ENCODE results near the gene KLB. TPM values are rescaled to one million over a fixed set of nuclear protein-coding genes. Genes with fewer than 3 reads are reported as not detected.
"Not testable (repeated sequence)": the region's sequence is repeated elsewhere in the genome, so short reads cannot be mapped to it uniquely, and the experiment has no call there.

The KLB gene
- total RNA-seq = not detected in 2 replicates

DNA sequence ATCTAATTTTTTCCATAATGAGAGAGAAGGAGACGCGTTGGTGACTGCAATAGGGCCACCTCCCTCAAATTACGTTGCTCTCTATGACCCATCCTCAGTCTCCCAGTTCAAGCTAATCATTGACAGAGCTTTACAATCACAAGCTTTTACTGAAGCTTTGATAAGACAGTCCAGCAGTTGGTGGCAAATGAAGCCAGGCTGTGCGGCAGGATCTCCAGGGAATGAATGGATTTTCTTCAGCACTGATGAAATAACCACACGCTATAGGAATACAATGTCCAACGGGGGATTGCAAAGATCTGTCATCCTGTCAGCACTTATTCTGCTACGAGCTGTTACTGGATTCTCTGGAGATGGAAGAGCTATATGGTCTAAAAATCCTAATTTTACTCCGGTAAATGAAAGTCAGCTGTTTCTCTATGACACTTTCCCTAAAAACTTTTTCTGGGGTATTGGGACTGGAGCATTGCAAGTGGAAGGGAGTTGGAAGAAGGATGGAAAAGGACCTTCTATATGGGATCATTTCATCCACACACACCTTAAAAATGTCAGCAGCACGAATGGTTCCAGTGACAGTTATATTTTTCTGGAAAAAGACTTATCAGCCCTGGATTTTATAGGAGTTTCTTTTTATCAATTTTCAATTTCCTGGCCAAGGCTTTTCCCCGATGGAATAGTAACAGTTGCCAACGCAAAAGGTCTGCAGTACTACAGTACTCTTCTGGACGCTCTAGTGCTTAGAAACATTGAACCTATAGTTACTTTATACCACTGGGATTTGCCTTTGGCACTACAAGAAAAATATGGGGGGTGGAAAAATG lies at the start of gene KLB:
TSS of gene KLB (plus strand) at position 168 of the 821 bp plus-strand sequence. CDS start at position 188, 20 bp downstream.
- no peaks in the 10 kb centered on the region for H3K4me1 Mint-ChIP-seq
- no peak for DNase-seq
- no peak within 1 kb of the TSS for H3K4me3 Mint-ChIP-seq
- H3K27ac Mint-ChIP-seq = no peak within 1 kb of the TSS
- no peaks in the 10 kb centered on the region for H3K9me3 Mint-ChIP-seq
- H3K36me3 Mint-ChIP-seq (ENCODE audit: low read depth) = no peaks in the 10 kb centered on the region
- intact Hi-C loops (cut with micrococcal nuclease) = no loop called here
- peaks cover 6% of the 10 kb centered on the region for H3K27me3 Mint-ChIP-seq

DNA sequence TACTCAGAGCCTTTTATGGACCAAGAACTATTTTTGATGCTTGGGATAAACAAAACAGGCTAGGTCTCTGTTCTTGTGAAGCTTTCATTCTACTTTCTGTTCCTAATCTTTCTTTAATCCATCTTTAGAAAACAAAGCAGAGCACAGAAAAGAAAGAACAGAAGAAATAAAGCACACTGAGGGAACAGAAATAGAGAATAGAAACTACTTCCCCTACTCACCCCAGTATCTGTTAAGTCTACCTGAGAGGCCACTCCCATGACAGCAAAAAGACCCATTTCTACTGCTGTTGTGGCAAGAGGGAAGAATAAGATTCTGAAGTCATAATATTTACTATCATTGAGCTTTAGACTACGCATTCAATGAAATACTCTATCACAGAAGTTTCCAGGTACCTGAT lies 49.7 kb upstream of the KLB start:
- peaks cover 42% of the 10 kb centered on the region for H3K36me3 Mint-ChIP-seq (ENCODE audit: low read depth)
- H3K9me3 Mint-ChIP-seq = peaks cover 4% of the 10 kb centered on the region
- no peaks in the 10 kb centered on the region for H3K27me3 Mint-ChIP-seq
- H3K4me3 Mint-ChIP-seq = peak overlapping the region; percentile 41
- DNase-seq = peak; percentile 63
- intact Hi-C loops (cut with micrococcal nuclease) = loop anchor here (10.0 kb wide), 2 partner anchors 278 to 838 kb away; partner anchors contain the start of genes RHOH and SMIM14
- H3K27ac Mint-ChIP-seq = peak overlapping the region; percentile 79
- H3K4me1 Mint-ChIP-seq = peaks cover 51% of the 10 kb centered on the region

- not testable (repeated sequence) for H3K27ac Mint-ChIP-seq, DNase-seq, H3K4me3 Mint-ChIP-seq, H3K27me3 Mint-ChIP-seq, H3K9me3 Mint-ChIP-seq
- peaks cover 39% of the 10 kb centered on the region for H3K36me3 Mint-ChIP-seq (ENCODE audit: low read depth)
- intact Hi-C loops (cut with micrococcal nuclease) = loop anchor here (10.0 kb wide), 1 partner anchor 56 kb away; no protein-coding TSS in a partner anchor
- peaks cover 40% of the 10 kb centered on the region for H3K4me1 Mint-ChIP-seq
Measured at GRCh38 chr4:39360611-39361010, 46.1 kb upstream of the KLB start.

DNA sequence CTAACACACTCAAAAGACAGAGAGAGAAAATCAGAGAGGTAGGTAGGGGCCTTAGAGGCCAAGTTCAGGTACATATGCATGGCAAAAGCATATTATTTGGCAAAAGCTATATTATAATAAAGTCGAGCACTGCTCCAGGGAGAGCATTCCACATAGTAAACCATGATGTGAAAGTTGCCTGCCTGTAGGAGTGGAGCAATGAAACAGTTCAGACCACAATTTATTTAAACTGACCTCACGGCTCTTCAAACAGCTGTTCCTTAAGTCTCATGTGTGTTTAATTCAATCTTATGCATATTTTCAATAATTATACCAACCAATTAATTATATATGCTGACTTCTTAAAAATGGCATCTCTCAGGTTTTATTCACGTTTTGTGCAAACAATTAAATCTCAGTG lies 43.9 kb upstream of the KLB start:
- Mint-ChIP-seq H3K27ac (peak overlapping the region; percentile 55), H3K9me3 (peaks cover 4% of the 10 kb centered on the region), H3K4me3 (peak overlapping the region; percentile 54), H3K4me1 (peaks cover 33% of the 10 kb centered on the region), H3K36me3 (ENCODE audit: low read depth) (peaks cover 33% of the 10 kb centered on the region), H3K27me3 (no peaks in the 10 kb centered on the region)
- no peak for DNase-seq
- intact Hi-C loops (cut with micrococcal nuclease) = loop anchor here (10.0 kb wide), 1 partner anchor 58 kb away; no protein-coding TSS in a partner anchor

GRCh38 chr4:39363773-39364393 lies 42.8 kb upstream of the KLB start:
- H3K27ac Mint-ChIP-seq = peak overlapping the region; percentile 85
- H3K4me1 Mint-ChIP-seq = peaks cover 27% of the 10 kb centered on the region
- H3K27me3 Mint-ChIP-seq = no peaks in the 10 kb centered on the region

GRCh38 chr4:39365360-39365759 lies 41.4 kb upstream of the KLB start:
- peaks cover 25% of the 10 kb centered on the region for H3K36me3 Mint-ChIP-seq (ENCODE audit: low read depth)
- H3K27ac Mint-ChIP-seq = peak overlapping the region; percentile 94
- no peak for DNase-seq
- H3K27me3 Mint-ChIP-seq = no peaks in the 10 kb centered on the region
- intact Hi-C loops (cut with micrococcal nuclease) = loop anchor here (2.0 to 10.0 kb wide), 2 partner anchors 61 to 93 kb away; partner anchors contain the start of genes LIAS and RPL9
- H3K9me3 Mint-ChIP-seq = peaks cover 4% of the 10 kb centered on the region
- H3K4me3 Mint-ChIP-seq = peak overlapping the region; percentile 96
- peaks cover 25% of the 10 kb centered on the region for H3K4me1 Mint-ChIP-seq

More at GRCh38 chr4:39363773-39364393, 42.8 kb upstream of the KLB start:
- intact Hi-C loops (cut with micrococcal nuclease) = loop anchor here (1.0 to 10.0 kb wide), 3 partner anchors 11 to 95 kb away; partner anchors contain the start of genes LIAS and RPL9
- H3K4me3 Mint-ChIP-seq = peak overlapping the region; percentile 73
- H3K36me3 Mint-ChIP-seq (ENCODE audit: low read depth) = peaks cover 30% of the 10 kb centered on the region
- no peak for DNase-seq
- H3K9me3 Mint-ChIP-seq = peaks cover 1% of the 10 kb centered on the region

DNA sequence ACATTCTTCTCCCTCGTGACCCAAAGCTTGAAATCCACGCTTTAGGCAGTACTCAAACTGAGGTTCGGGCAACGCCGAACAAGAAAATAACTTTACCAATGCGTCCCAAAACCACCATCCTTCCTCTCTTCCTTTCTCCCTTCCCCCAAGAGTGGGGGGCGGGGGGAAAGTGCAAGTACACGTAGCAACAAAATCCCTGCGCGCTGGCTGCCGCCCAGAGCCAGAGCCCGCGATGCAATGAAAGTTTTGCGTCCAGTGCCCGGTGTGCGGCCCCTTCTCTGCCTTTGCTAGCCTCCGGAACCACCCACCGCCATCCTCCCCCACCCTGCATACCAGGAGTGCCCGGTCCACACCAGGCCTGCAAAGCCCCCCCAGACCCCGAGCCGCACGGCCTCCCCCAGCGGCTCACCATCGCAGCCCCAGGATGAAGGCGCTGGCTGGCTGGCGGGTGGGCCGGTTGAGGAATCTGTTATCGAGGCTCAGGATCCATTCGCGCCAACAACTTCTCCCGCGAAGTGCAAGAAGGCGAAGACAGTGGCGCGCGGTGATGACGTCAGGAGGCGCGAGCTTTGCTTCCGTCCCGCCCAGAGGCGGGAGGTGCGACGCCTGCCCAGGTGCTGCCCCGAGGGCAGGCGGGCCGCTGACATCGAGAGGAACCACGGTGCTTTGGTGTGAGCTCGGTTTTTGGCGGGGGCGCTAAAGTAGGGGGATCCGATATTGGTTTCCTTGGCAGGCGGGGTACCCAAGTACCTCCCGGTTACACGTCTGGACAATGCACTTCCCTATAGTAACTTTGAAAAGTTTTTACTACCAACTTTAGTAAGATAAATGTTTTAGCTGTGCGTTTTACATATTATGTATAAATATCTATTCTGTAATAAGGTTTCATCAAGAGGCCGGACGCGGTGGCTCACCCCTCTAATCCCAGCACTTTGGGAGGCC lies 40.6 kb upstream of the KLB start, which contains the start of gene RFC1:
TSS of gene RFC1 (minus strand) at position 533 of the 942 bp plus-strand sequence. CDS start at position 412, 121 bp downstream.
- Mint-ChIP-seq H3K9me3 (peaks cover 8% of the 10 kb centered on the region), H3K27ac (peak within 1 kb of the TSS; percentile 94), H3K36me3 (ENCODE audit: low read depth) (peaks cover 24% of the 10 kb centered on the region), H3K4me1 (peaks cover 25% of the 10 kb centered on the region), H3K27me3 (no peaks in the 10 kb centered on the region), H3K4me3 (peak within 1 kb of the TSS; percentile 96)
- intact Hi-C loops (cut with micrococcal nuclease) = loop anchor here (2.0 to 10.0 kb wide), 2 partner anchors 61 to 93 kb away; partner anchors contain the start of genes LIAS and RPL9
- peak; percentile 98 for DNase-seq

GRCh38 chr4:39367166-39367565 lies 39.6 kb upstream of the KLB start:
- Mint-ChIP-seq H3K4me1 (peaks cover 21% of the 10 kb centered on the region), H3K36me3 (ENCODE audit: low read depth) (peaks cover 23% of the 10 kb centered on the region), H3K4me3 (peak overlapping the region; percentile 96), H3K27ac (peak overlapping the region; percentile 32), H3K9me3 (peaks cover 17% of the 10 kb centered on the region), H3K27me3 (no peaks in the 10 kb centered on the region)
- no peak for DNase-seq
- intact Hi-C loops (cut with micrococcal nuclease) = loop anchor here (10.0 kb wide), 1 partner anchor 62 kb away; no protein-coding TSS in a partner anchor

DNA sequence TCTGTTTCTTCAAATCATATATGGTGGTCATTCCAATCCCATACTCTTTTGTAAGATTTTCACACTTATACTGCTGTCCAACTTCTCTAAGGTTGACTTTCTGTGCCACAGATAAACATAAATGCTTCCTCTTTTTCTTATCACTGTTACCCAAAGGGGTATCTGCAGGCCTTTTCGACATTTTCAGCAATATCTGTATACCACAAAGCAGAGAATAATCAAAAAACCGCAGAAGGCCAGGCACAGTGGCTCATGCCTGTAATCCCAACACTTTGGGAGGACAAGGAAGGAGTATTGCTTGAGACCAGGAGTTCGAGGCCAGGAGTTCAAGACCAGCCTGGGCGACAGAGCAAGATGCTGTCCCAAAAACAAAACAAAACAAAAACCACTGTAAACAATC lies 37.4 kb upstream of the KLB start:
- peaks cover 10% of the 10 kb centered on the region for H3K4me1 Mint-ChIP-seq
- intact Hi-C loops (cut with micrococcal nuclease) = loop anchor here (10.0 kb wide), 1 partner anchor 64 kb away; no protein-coding TSS in a partner anchor
- H3K27ac Mint-ChIP-seq = no peak overlapping the region
- no peak overlapping the region for H3K4me3 Mint-ChIP-seq
- H3K36me3 Mint-ChIP-seq (ENCODE audit: low read depth) = peaks cover 15% of the 10 kb centered on the region
- peaks cover 23% of the 10 kb centered on the region for H3K9me3 Mint-ChIP-seq
- no peak for DNase-seq
- H3K27me3 Mint-ChIP-seq = no peaks in the 10 kb centered on the region

DNA sequence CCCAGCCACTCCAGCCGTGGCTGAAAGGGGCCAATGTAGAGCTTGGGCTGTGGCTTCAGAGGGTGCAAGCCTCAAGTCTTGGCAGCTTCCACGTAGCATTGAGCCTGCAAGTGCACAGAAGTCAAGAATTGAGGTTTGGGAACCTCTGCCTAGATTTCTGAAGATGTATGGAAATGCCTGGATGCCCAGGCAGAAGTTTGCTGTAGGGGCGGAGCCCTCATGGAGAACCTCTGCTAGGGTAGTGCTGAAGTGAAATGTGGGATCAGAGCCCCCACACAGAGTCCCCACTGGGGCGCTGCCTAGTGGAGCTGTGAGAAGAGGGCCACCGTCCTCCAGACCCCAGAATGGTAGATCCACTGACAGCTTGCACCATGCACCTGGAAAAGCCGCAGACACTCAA lies 35.5 kb upstream of the KLB start:
- H3K4me3 Mint-ChIP-seq; intact Hi-C loops (cut with micrococcal nuclease); H3K27me3 Mint-ChIP-seq; H3K27ac Mint-ChIP-seq; H3K36me3 Mint-ChIP-seq (ENCODE audit: low read depth); DNase-seq; H3K4me1 Mint-ChIP-seq: not testable (repeated sequence)
- peaks cover 26% of the 10 kb centered on the region for H3K9me3 Mint-ChIP-seq

DNA sequence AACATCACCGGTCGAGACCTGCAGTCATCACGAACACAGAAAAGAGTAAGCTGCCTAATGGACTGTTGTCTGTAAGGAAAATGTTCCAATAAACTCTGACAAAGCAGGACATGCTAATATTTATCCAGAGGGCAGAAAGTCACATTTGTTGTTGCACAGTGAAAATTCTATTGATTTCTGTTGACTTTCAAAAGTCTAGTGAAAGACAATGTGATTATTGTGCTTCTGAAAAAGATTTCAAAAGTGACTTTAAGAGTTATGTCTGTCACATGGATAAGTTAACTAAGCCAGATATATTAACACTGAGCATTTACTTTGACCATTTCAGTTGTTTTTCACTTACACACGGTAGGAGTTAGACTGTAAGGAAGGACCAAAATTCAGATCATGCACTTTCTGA lies 31.3 kb upstream of the KLB start:
- H3K36me3 Mint-ChIP-seq (ENCODE audit: low read depth) = peaks cover 6% of the 10 kb centered on the region
- no peak for DNase-seq
- peaks cover 39% of the 10 kb centered on the region for H3K9me3 Mint-ChIP-seq
- no peak overlapping the region for H3K4me3 Mint-ChIP-seq
- H3K27ac Mint-ChIP-seq = no peak overlapping the region
- intact Hi-C loops (cut with micrococcal nuclease) = no loop called here
- no peaks in the 10 kb centered on the region for H3K4me1 Mint-ChIP-seq
- peaks cover 37% of the 10 kb centered on the region for H3K27me3 Mint-ChIP-seq

- Mint-ChIP-seq H3K4me1 (no peaks in the 10 kb centered on the region), H3K27ac (no peak overlapping the region), H3K4me3 (no peak overlapping the region), H3K27me3 (peaks cover 29% of the 10 kb centered on the region), H3K36me3 (ENCODE audit: low read depth) (no peaks in the 10 kb centered on the region), H3K9me3 (peaks cover 16% of the 10 kb centered on the region)
- no peak for DNase-seq
- intact Hi-C loops (cut with micrococcal nuclease) = no loop called here
Measured at GRCh38 chr4:39383690-39384089, 23.0 kb upstream of the KLB start.

GRCh38 chr4:39384563-39384962 lies 22.2 kb upstream of the KLB start:
- no peak overlapping the region for H3K27ac Mint-ChIP-seq
- no peaks in the 10 kb centered on the region for H3K4me1 Mint-ChIP-seq
- no peak overlapping the region for H3K4me3 Mint-ChIP-seq
- intact Hi-C loops (cut with micrococcal nuclease) = no loop called here
- no peak for DNase-seq
- peaks cover 20% of the 10 kb centered on the region for H3K27me3 Mint-ChIP-seq
- peaks cover 10% of the 10 kb centered on the region for H3K9me3 Mint-ChIP-seq
- no peaks in the 10 kb centered on the region for H3K36me3 Mint-ChIP-seq (ENCODE audit: low read depth)
